GM23338 (cell line): ENCODE measurements around the gene ASS1. TPM values are rescaled to one million over a fixed set of nuclear protein-coding genes. Genes with fewer than 3 reads are reported as not detected.

Experiments used
- ATAC-seq: fragments of 200-7000 bp; cut with Tn5 transposase; 3 replicates; pipeline ENCODE4 v1.9.1; 2020
- DNase-seq: peaks from one replicate; pipeline ENCODE4 v3.0.0-alpha.2; 2015; ENCODE audit warnings: low spot score
- H2AFZ ChIP-seq: fragments of 200-600 bp; sonication (generic); 2 replicates; pipeline ENCODE4 v1.8.0; 2016; ENCODE audit warnings: antibody characterized with exemption, mild to moderate bottlenecking, moderate library complexity
- H3F3A ChIP-seq: fragments of 200-600 bp; sonication (generic); replicated peaks from 2 replicates; pipeline ENCODE4 v1.8.0; 2017; ENCODE audit warnings: antibody characterized with exemption, mixed run types, low read depth
- H3K27ac ChIP-seq: fragments of 200-600 bp; sonication (generic); 2 replicates; pipeline ENCODE4 v1.6.1; 2016; ENCODE audit warnings: low read depth
- H3K27me3 ChIP-seq: fragments of 200-600 bp; sonication (generic); 2 replicates; pipeline ENCODE4 v1.8.0; 2016; ENCODE audit warnings: mild to moderate bottlenecking, mixed run types, moderate library complexity; ENCODE audit not compliant: insufficient read depth
- H3K36me3 ChIP-seq: fragments of 200-600 bp; sonication (generic); 2 replicates; pipeline ENCODE4 v1.8.0; 2016; ENCODE audit warnings: mild to moderate bottlenecking; ENCODE audit not compliant: insufficient read depth
- H3K4me1 ChIP-seq: fragments of 200-600 bp; sonication (generic); 2 replicates; pipeline ENCODE4 v1.8.0; 2016; ENCODE audit warnings: mild to moderate bottlenecking, moderate library complexity; ENCODE audit not compliant: insufficient read depth
- H3K4me2 ChIP-seq: fragments of 200-600 bp; sonication (generic); 2 replicates; pipeline ENCODE4 v1.7.1; 2017; ENCODE audit warnings: mixed run types
- H3K4me3 ChIP-seq: fragments of 200-600 bp; sonication (generic); 2 replicates; pipeline ENCODE4 v1.6.1; 2016; ENCODE audit warnings: mixed run types
- H3K79me2 ChIP-seq: fragments of 200-600 bp; sonication (generic); replicated peaks from 2 replicates; pipeline ENCODE4 v1.8.0; 2017; ENCODE audit warnings: mild to moderate bottlenecking; ENCODE audit not compliant: insufficient read depth
- H3K9me2 ChIP-seq: fragments of 200-600 bp; sonication (generic); 2 replicates; pipeline ENCODE4 v1.8.0; 2017; ENCODE audit not compliant: insufficient read depth
- H4K20me1 ChIP-seq: fragments of 200-600 bp; sonication (generic); replicated peaks from 2 replicates; pipeline ENCODE4 v1.8.0; 2017; ENCODE audit warnings: mild to moderate bottlenecking; ENCODE audit not compliant: insufficient read depth
- H3K27ac Mint-ChIP-seq: 2 replicates; pipeline ENCODE4 v1.8.0; 2020; ENCODE audit warnings: inconsistent platforms, mild to moderate bottlenecking, moderate library complexity, mixed read lengths
- H3K27me3 Mint-ChIP-seq: 3 replicates; pipeline ENCODE4 v1.8.0; 2022; ENCODE audit warnings: low read depth, mild to moderate bottlenecking, moderate library complexity, mixed read lengths, inconsistent platforms; ENCODE audit not compliant: insufficient read depth, poor library complexity
- H3K36me3 Mint-ChIP-seq: 3 replicates; pipeline ENCODE4 v1.8.0; 2021; ENCODE audit warnings: low read depth, mild to moderate bottlenecking, inconsistent platforms, moderate library complexity, mixed read lengths
- H3K4me1 Mint-ChIP-seq: 3 replicates; pipeline ENCODE4 v1.8.0; 2020; ENCODE audit warnings: mild to moderate bottlenecking, inconsistent platforms, mixed read lengths
- H3K4me3 Mint-ChIP-seq: 3 replicates; pipeline ENCODE4 v1.8.0; 2021; ENCODE audit warnings: moderate library complexity, mild to moderate bottlenecking, inconsistent platforms, mixed read lengths
- H3K9me3 Mint-ChIP-seq: 3 replicates; pipeline ENCODE4 v1.8.0; 2020; ENCODE audit warnings: moderate library complexity, mild to moderate bottlenecking, inconsistent platforms, mixed read lengths
- CREB1 ChIP-seq: fragments of 250-450 bp; sonication (Bioruptor Pico); IDR thresholded peaks from 2 replicates; pipeline ENCODE4 v1.5.0; 2020; ENCODE audit warnings: low read depth, mild to moderate bottlenecking, moderate library complexity
- EZH2 ChIP-seq: fragments of 200-600 bp; sonication (generic); IDR thresholded peaks from one replicate; pipeline ENCODE4 v1.8.0; 2017; ENCODE audit warnings: antibody characterized with exemption, mild to moderate bottlenecking, low read depth; ENCODE audit not compliant: unreplicated experiment
- EZH2phosphoT487 ChIP-seq: fragments of 200-600 bp; sonication (generic); IDR thresholded peaks from one replicate; pipeline ENCODE4 v1.8.1; 2018; ENCODE audit warnings: antibody characterized with exemption; ENCODE audit not compliant: unreplicated experiment
- NANOG ChIP-seq: IDR thresholded peaks from 2 replicates; pipeline ENCODE4 v1.6.1; 2016; ENCODE audit warnings: antibody characterized with exemption, borderline replicate concordance
- POLR2AphosphoS5 ChIP-seq: IDR thresholded peaks from 2 replicates; pipeline ENCODE4 v1.6.1; 2016; ENCODE audit warnings: antibody characterized with exemption, low read depth
- REST ChIP-seq: IDR thresholded peaks from one replicate; pipeline ENCODE4 v1.6.1; 2018; ENCODE audit warnings: antibody characterized with exemption; ENCODE audit not compliant: unreplicated experiment
- STAT1 ChIP-seq: IDR thresholded peaks from one replicate; pipeline ENCODE4 v1.6.1; 2016; ENCODE audit warnings: antibody characterized with exemption; ENCODE audit not compliant: unreplicated experiment
- ZNF331 ChIP-seq: fragments of 250-450 bp; sonication (Bioruptor Pico); IDR thresholded peaks from 2 replicates; pipeline ENCODE4 v1.5.0; 2020; ENCODE audit warnings: low read depth, mild to moderate bottlenecking, moderate library complexity
- polyA plus RNA-seq: library from polyadenylated mRNA; unstranded; fragments of >200 nt; fragmentation: Nextera tagmentation; extraction: Ambion mirVana; gene quantifications from 2 replicates; pipeline ENCODE4 v1.2.1, GENCODE V29; 2016
- total RNA-seq: library from RNA; depleted of rRNA; stranded (reverse); fragments of >200 nt; shearing (Covaris generic); gene quantifications from 2 replicates; pipeline ENCODE4 v1.2.3, GENCODE V29; 2014
- TF ChIP-seq, protein P1 (sequence below): IDR thresholded peaks from 2 replicates; pipeline ENCODE4 v1.6.1; 2016; ENCODE audit warnings: antibody characterized with exemption
- TF ChIP-seq, protein P2 (sequence below), 2 experiments: fragments of 200-600 bp in 1 of 2; sonication (generic) in 1 of 2; conservative IDR thresholded peaks; 2 replicates each; pipeline versions ENCODE4 v1.5.1 to v1.6.1; 2016 to 2017; ENCODE audit warnings: antibody characterized with exemption in 2 of 2, low read depth in 2 of 2, mild to moderate bottlenecking in 2 of 2, moderate library complexity in 1 of 2

The ASS1 gene
- total and polyA plus RNA-seq, 2 experiments from 2014 or later, result 65.8 to 103 TPM

DNA sequence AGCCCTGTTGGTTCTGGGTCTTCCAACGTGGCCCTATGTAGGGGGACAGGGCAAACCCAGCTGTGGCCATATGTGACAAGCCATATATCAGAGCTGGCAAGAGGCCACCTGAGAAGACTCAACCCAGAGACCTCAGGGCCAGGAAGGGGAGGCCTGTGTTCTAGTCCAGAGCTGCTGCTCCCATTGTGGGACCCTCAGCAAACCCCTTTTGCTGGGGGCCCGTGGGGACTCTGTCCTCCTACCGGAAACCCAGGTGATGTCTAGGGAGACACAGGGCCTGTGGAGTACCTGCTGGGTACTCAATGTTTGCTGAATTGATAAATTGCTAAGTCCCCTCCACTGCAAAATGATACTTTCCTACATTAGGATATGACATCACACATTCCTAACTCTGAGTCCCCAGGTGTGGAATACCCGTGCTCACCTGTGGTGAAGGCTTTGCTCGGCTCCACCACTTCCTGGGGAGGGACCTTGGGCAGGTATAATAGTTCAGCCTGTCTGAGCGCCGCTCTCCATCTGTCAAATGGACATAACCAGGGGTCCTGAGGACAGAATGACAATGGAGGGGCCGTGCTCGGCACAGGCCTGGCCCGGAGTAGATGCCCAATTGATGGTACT lies 38.4 kb upstream of the ASS1 start:
- Mint-ChIP-seq H3K4me3 (no peak overlapping the region), H3K9me3 (no peaks in the 10 kb centered on the region), H3K4me1 (0 out of 3 replicates have a peak, but pooled peaks cover 2% of the 10 kb centered on the region), H3K27me3 (peaks cover 3% of the 10 kb centered on the region), H3K27ac (no peak overlapping the region), H3K36me3 (peaks cover 4% of the 10 kb centered on the region; the same call in 2 of the 3 replicates)
- ATAC-seq (no peak), DNase-seq (no peak)
- no peak overlapping the region for H2AFZ ChIP-seq
- H3K79me2 ChIP-seq, result no peaks in the 10 kb centered on the region
- no peaks in the 10 kb centered on the region for H3K4me1 ChIP-seq
- H3K27me3 ChIP-seq, result no peaks in the 10 kb centered on the region
- H3F3A ChIP-seq, result no peaks in the 10 kb centered on the region
- H3K4me2 ChIP-seq, result no peak overlapping the region
- H3K36me3 ChIP-seq, result no peaks in the 10 kb centered on the region
- H3K9me2 ChIP-seq, result no peaks in the 10 kb centered on the region
- no peak for TF ChIP-seq REST
- TF ChIP-seq EZH2phosphoT487, result no peak
- TF ChIP-seq NANOG, result no peak
- no peak for TF ChIP-seq ZNF331 (CRISPR knock-in tag)
- TF ChIP-seq, protein P1, sequence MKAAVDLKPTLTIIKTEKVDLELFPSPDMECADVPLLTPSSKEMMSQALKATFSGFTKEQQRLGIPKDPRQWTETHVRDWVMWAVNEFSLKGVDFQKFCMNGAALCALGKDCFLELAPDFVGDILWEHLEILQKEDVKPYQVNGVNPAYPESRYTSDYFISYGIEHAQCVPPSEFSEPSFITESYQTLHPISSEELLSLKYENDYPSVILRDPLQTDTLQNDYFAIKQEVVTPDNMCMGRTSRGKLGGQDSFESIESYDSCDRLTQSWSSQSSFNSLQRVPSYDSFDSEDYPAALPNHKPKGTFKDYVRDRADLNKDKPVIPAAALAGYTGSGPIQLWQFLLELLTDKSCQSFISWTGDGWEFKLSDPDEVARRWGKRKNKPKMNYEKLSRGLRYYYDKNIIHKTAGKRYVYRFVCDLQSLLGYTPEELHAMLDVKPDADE, result no peak
- no peak for TF ChIP-seq POLR2AphosphoS5
- TF ChIP-seq STAT1, result no peak
- TF ChIP-seq CREB1 (CRISPR knock-in tag), result no peak
- TF ChIP-seq EZH2, result no peak
- TF ChIP-seq, protein P2, sequence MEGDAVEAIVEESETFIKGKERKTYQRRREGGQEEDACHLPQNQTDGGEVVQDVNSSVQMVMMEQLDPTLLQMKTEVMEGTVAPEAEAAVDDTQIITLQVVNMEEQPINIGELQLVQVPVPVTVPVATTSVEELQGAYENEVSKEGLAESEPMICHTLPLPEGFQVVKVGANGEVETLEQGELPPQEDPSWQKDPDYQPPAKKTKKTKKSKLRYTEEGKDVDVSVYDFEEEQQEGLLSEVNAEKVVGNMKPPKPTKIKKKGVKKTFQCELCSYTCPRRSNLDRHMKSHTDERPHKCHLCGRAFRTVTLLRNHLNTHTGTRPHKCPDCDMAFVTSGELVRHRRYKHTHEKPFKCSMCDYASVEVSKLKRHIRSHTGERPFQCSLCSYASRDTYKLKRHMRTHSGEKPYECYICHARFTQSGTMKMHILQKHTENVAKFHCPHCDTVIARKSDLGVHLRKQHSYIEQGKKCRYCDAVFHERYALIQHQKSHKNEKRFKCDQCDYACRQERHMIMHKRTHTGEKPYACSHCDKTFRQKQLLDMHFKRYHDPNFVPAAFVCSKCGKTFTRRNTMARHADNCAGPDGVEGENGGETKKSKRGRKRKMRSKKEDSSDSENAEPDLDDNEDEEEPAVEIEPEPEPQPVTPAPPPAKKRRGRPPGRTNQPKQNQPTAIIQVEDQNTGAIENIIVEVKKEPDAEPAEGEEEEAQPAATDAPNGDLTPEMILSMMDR (conservative IDR thresholded peaks at IDR 0.05; ENCODE audit: low read depth in 2 of 2), result no peak
- no peak overlapping the region for H3K27ac ChIP-seq
- H4K20me1 ChIP-seq, result no peaks in the 10 kb centered on the region
- no peak overlapping the region for H3K4me3 ChIP-seq
